Thyroid gland (tissue), 4 donors: ENCODE data around the gene DPYSL3.

Experiments used
- CTCF ChIP-seq, 6 experiments: fragments of 200-600 bp in 3 of 6; fragments of 450-650 bp in 3 of 6; sonication (generic) in 3 of 6; IDR thresholded peaks; one replicate each; pipeline ENCODE4 v1.5.1; 2016 to 2019; ENCODE audit warnings: antibody characterized with exemption in 6 of 6, mild to moderate bottlenecking in 2 of 6, inconsistent platforms in 1 of 6, moderate library complexity in 1 of 6
- POLR2A ChIP-seq, 2 donors: fragments of 450-650 bp; IDR thresholded peaks; one replicate each; pipeline ENCODE4 v1.6.1; 2017; ENCODE audit warnings: antibody characterized with exemption in 2 of 2, mild to moderate bottlenecking in 2 of 2, moderate library complexity in 1 of 2

- TF ChIP-seq CTCF (IDR thresholded peaks at IDR 0.05) (no peak), POLR2A (IDR thresholded peaks at IDR 0.05) (no peak)
These were observed 73.3 kb downstream of the DPYSL3 start for GRCh38 chr5:147436596-147436995.
